Erythroblast (primary cell): ENCODE measurements around the gene ZNF593OS.

Source experiments
- GATA1 ChIP-seq: IDR thresholded peaks from 2 replicates; pipeline ENCODE4 v1.6.1; 2011; ENCODE audit warnings: low read depth, mild to moderate bottlenecking, control low read depth, low read length, moderate library complexity
- POLR2A ChIP-seq: IDR thresholded peaks from 2 replicates; pipeline ENCODE4 v1.6.1; 2011; ENCODE audit warnings: mild to moderate bottlenecking, low read length

DNA sequence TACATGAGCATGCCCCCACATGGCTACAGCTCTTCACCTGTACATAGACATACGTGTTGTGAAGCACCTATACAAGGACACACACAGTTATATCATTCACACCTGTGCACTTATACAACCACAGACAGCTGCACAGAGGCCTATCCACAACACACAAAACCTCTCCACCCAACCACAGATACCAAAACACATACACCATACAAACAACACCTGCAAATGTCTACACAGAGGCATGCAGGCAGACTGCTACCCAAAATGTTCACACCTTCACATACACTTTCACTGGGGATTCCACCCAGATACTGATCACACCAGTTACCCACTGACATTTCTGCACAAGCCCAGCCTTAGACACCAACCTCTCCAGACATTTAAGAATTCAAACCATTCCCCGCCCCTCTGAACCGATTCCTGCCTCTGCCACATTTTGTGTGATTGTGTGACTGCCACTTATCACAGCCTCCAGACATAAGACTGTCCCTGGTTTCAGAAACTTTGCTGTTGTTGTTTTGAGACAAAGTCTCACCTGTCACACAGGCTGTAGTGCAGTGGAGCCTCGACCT is 4.8 kb downstream of the ZNF593OS start:
- TF ChIP-seq POLR2A, result no peak
- TF ChIP-seq GATA1, result no peak
